DMS53 (cell line): Measurements from ENCODE around the gene VAV3.
"Not testable (repeated sequence)": the region's sequence is repeated elsewhere in the genome, so short reads cannot be mapped to it uniquely, and the experiment has no call there.

ENCODE experiments used
- DNase-seq: peaks from one replicate; lab custom pipeline; 2025; lab: John Stamatoyannopoulos, UW

VAV3 gene

DNA sequence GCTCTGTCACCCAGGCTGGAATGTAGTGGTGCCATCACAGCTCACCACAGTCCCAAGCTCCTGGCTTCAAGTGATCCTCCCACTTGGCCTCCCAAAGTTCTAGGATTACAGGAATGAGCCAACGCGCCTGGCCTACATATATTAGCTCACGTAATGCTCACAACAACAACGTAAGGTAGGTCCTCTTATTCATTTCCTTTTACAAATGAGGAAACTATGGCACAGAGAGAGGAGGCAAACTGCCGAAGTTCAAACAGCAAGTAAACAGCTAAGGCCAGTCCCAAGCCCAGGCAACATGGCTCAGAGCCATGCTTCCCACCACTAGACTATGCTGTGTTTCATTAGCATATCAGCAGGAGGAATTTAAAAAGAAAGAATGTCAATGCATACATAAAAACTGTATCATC lies 284.4 kb downstream of the VAV3 start:
- no peak for DNase-seq

- DNase-seq = no peak
Observed at GRCh38 chr1:107679411-107679953, 285.5 kb downstream of the VAV3 start.

DNA sequence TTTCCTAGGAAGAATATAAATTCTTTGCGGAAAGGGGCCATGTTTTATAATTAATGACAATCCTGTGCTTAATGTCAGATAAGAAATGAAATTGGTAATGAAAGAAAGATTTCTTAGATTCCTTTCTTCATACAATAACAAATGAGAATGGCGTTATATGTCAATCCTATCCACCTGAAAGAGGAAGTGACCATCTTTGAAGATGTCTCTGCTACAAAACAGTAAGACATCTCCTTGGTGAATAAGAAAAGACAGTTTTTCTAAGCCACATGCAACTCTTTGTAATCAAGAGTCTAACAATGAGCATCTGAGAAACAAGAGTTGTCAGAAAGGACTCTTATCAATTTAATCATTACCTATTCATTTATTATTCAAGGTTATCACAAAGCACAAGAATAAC lies 286.0 kb downstream of the VAV3 start:
- no peak for DNase-seq

GRCh38 chr1:107677697-107678096 lies 287.3 kb downstream of the VAV3 start:
- no peak for DNase-seq

GRCh38 chr1:107674486-107674885 lies 290.5 kb downstream of the VAV3 start:
- no peak for DNase-seq

DNA sequence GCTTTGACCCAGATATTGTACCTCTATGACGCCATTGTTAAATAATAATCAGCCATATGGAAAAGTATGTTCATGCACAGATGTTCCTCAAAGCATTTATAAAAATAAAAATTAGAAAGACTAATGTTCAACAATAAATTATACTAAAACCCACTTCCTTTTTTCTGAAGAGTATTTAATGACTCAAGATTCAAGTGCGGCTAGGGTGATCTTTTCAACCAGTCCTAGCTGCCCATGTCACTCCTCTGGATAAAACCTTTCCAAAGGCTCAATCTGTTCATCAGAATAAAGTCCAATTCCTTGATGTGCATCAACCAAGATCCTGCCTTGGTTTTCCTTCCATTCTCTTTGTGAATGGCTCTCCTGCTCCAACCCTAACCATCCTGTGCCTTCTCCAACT lies 292.0 kb downstream of the VAV3 start:
- DNase-seq = no peak

DNA sequence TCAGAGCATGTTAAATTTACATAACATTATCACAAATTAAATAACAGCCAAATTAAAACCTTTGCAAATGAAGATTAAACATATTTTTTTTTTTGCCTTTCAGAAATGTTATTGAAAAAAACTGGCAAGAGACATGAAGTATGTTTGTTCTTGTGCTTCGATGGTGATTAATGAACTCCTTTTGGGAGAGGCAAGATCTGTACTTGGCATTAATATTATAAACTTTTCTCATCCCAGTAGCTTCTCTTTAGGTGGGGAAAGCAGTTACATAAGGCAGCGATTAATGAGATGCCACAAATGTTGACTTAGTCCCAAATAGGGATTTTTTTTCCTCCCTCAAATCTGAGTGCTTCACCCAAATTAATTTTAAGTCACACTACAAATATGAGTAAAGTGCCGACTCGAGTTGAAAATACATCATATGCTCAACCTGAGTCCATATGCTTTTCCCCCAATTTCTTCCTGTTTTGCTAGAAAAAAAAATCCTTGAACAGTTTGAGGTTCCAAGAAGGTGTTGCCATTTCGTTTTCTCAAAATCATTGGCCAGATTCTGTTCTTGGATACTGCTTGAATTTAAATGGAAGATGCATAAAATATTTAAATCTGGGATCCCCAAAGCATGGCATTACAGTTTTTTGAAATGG lies 294.5 kb downstream of the VAV3 start:
- DNase-seq = no peak

DNA sequence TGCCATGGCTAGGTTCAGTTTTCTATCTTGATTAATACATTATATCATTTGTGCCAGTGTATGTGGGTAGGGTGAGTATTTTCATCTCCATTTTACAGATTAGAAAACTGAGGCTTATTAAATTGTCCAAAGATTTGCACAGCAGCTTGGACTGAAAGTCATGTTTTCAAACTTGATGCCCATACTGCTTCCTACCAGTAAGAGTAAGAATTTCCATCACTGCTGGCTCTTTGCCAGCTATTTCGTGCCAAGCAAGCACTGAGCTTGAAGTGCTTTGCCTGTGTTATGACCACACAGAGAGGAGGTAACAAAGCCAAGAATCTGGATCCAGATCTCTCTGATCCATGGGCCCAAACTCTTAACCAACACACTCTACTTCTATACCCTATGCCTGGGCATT lies 295.0 kb downstream of the VAV3 start:
- peak; percentile 54 for DNase-seq

DNA sequence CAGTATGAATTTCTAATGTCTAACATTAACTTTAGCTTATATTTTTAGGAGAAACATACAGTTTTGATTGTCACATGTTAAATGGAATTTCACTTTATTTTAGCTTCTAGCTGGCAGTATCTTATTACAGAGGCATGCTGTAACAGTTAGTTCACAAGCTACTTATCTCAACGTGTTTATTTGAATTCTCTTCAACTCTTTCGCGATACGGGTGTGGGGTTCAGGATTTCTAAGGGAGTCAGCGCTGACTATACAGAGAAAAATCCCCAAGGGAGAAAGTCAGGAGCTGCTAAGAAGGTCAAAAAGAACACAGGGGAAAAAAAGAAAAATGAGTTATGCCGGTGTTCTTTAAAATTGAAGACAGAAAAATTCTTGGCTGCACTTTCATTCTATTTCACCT lies 296.2 kb downstream of the VAV3 start:
- no peak for DNase-seq

DNA sequence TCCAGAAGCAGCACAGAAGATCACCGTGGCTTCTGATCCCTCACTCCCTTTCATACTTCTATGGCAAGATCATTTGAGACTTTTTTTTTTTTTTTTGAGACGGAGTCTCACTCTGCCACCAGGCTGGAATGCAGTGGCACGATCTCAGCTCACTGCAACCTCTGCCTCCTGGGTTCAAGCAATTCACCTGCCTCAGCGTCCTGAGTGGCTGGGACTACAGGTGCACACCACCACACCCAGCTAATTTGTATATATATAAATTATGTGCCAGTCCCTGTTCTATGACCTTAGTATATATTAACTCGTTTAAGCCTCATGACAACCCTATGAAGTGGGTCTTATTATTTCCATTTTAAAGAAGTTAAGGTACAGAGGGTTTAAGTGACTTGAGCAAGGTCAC lies 298.5 kb downstream of the VAV3 start:
- no peak for DNase-seq

DNA sequence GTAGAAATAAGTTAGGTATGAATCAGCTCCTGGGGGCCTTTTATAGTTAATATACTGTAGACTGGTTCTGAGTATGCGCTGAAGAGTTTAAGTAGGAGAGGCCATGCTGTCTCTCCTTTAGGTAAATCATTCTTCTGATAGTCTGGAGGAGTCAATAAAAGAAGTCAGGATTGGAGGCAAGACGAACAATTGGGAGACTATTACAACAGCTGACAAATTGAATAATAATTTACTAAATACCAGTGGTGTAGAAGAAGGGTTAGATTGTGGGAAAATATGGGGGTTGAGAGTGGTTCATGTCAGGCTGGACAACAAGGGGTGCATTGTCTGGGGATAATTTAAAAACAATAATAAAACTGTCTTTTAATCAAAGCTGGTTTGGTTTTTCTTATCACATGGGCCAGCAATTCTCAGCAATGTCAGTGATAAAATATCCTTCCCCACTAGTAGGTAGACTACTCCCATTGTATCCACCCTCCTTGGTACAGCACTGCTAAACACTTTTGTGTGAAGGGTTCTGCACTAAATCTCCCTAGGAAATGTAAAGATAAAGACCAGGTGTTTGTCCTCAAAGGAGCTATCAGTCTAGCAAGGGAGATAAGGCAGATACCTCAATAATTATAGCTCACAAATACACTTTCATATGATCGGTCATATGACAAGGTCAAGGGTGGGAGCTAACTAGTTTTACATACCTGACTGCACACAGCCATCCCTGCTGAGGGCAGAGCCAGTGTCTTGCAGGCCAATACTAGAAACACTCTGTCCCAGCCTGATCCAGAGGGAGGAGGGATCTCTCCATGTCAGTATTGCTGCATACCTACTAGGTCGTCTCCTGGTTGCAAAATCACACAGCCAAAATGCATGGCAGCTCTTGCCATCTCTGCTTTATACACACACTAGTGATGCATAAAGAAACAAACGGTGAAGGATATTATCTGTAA lies 299.7 kb downstream of the VAV3 start:
- no peak for DNase-seq

DNA sequence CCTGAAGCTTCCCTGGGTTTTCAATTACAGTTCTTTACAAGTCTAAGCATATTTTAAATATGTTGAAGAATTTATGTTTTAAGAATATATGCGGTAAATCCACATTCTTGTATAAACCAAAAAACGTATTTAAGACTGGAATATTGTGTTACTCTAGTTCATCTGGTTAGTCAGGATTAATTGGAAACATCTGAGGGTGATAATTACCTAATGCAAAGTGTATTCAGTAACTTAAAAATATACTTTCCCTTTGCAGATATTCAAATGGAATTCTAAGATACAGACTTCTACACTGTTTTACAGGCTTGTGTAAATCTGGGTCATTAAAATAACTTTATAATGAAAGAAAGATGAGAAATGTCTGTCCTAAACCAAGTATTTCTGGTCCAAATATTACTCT lies 302.0 kb downstream of the VAV3 start:
- DNase-seq = no peak

GRCh38 chr1:107661158-107661557 lies 303.8 kb downstream of the VAV3 start:
- no peak for DNase-seq

DNA sequence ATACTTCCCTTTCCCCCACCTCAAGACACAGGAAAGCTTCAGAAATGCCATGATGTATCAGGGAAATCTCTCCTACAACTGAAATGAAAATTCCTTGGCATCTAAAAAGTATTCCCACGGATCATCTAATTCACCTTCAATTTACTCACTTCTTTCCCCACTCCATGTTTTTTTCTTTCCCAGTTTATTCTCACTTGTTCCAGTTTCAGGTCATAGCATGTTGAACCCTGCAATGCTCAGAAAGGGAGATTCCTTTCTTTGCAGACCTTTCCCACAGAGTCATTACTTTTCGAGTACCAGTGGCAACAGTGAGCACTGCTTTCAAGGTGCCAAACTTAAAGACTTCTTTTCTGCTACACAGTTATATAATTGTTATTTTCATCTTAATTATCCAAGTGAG lies 305.0 kb downstream of the VAV3 start:
- no peak for DNase-seq

GRCh38 chr1:107657356-107657755 lies 307.6 kb downstream of the VAV3 start:
- DNase-seq = no peak

GRCh38 chr1:107653765-107654164 lies 311.2 kb downstream of the VAV3 start:
- DNase-seq = no peak

DNA sequence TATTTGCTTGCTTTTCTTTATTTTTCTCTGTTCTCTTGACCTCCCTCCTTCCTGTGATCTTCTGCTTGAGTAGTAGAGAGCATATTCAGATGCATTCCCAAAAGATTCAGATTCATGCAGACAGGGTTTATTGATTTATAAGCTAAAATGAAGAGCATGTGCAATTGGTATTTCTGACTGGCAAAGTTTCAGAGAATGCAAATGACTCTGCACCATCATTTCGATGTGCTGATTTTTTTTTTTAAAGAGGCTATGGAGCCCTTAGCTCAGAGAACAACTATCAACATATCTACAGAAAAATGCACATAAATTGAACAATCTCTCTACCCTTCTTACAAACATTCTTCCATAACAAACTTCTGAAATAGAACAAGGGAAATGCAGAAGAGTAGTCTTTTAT lies 312.0 kb downstream of the VAV3 start:
- DNase-seq = no peak

- not testable (repeated sequence) for DNase-seq
Observed at GRCh38 chr1:107650825-107651224, 314.2 kb downstream of the VAV3 start.

GRCh38 chr1:107649023-107649422 lies 316.0 kb downstream of the VAV3 start:
- no peak for DNase-seq

- DNase-seq = no peak
Observed at GRCh38 chr1:107648071-107648470, 316.9 kb downstream of the VAV3 start.

DNA sequence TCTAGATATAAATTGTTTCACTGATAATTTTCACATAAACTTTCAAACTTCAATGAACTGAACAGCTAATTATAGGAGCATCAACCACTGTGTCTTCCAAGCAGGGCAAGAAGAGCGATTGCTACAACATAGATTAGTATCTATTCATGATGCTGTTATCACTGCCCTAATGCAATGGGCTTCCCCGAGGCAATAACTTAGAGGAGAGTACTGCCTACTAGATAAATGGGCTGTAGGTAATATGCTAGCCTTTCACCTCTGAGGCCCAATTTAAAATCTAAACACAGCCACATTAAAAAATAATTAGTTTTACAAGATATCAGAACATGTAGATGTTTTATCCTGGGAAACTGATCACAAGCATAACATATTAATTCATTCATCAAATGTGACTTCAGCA lies 318.0 kb downstream of the VAV3 start:
- no peak for DNase-seq

GRCh38 chr1:107643766-107644165 lies 321.2 kb downstream of the VAV3 start:
- no peak for DNase-seq

- DNase-seq = no peak
Observed at GRCh38 chr1:107640207-107640606, 324.8 kb downstream of the VAV3 start.
